Fibroblast of skin of back (primary cell): ENCODE data around the gene KLK3.
A peak's percentile ranks its signal among the peaks of the same experiment; 100 is the strongest.
"Not testable (repeated sequence)": the region's sequence is repeated elsewhere in the genome, so short reads cannot be mapped to it uniquely, and the experiment has no call there.

Experiments
- DNase-seq: peaks from one replicate; pipeline ENCODE4 v3.0.0-alpha.2; 2013

The KLK3 gene

GRCh38 chr19:50869479-50869878 is 14.8 kb downstream of the KLK3 start:
- no peak for DNase-seq

- DNase-seq, result no peak
Measured at GRCh38 chr19:50870417-50871089, 15.8 kb downstream of the KLK3 start.

GRCh38 chr19:50873056-50873455 is 18.3 kb downstream of the KLK3 start, which contains the start of gene KLK2:
Gene KLK2, plus strand, starts transcription at chr19:50873439. Its CDS starts 35 bp downstream, at chr19:50873474.
- DNase-seq, result no peak

GRCh38 chr19:50874211-50874610 is 19.5 kb downstream of the KLK3 start:
- no peak for DNase-seq

- DNase-seq, result no peak
Measured at GRCh38 chr19:50875795-50876422, 21.2 kb downstream of the KLK3 start.

DNA sequence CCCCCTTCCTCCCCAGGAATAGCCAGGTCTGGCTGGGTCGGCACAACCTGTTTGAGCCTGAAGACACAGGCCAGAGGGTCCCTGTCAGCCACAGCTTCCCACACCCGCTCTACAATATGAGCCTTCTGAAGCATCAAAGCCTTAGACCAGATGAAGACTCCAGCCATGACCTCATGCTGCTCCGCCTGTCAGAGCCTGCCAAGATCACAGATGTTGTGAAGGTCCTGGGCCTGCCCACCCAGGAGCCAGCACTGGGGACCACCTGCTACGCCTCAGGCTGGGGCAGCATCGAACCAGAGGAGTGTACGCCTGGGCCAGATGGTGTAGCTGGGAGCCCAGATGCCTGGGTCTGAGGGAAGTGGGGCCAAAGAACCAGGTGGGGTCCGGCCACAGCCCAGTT is 21.7 kb downstream of the KLK3 start:
- DNase-seq, result no peak

- DNase-seq, result no peak
Measured at GRCh38 chr19:50877338-50877737, 22.6 kb downstream of the KLK3 start.

DNA sequence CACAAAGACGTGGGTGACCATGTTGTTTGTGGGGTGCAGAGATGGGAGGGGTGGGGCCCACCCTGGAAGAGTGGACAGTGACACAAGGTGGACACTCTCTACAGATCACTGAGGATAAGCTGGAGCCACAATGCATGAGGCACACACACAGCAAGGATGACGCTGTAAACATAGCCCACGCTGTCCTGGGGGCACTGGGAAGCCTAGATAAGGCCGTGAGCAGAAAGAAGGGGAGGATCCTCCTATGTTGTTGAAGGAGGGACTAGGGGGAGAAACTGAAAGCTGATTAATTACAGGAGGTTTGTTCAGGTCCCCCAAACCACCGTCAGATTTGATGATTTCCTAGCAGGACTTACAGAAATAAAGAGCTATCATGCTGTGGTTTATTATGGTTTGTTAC is 24.1 kb downstream of the KLK3 start:
- DNase-seq, result no peak

GRCh38 chr19:50880241-50880640 is 25.5 kb downstream of the KLK3 start:
- no peak for DNase-seq

DNA sequence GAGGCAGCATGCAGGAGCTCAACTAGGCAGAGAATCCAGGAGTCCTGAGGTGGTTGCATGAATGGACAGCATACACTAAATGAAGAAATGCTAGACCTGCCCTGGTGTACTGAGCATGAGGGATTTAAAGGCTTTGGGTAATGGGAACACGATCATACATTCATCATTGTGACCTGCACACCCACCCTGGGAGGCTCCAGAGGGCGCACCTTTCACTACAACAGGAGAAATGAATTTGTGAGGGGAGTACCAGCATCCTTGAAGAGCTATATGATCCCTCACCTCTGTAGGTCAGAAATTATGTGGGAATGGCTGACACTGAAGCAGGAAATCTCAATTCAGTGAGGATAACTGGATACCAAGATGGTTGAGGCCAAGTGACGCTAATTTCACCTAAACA is 27.5 kb downstream of the KLK3 start:
- no peak for DNase-seq

- DNase-seq, result no peak
Measured at GRCh38 chr19:50889638-50890037, 34.9 kb downstream of the KLK3 start.

DNA sequence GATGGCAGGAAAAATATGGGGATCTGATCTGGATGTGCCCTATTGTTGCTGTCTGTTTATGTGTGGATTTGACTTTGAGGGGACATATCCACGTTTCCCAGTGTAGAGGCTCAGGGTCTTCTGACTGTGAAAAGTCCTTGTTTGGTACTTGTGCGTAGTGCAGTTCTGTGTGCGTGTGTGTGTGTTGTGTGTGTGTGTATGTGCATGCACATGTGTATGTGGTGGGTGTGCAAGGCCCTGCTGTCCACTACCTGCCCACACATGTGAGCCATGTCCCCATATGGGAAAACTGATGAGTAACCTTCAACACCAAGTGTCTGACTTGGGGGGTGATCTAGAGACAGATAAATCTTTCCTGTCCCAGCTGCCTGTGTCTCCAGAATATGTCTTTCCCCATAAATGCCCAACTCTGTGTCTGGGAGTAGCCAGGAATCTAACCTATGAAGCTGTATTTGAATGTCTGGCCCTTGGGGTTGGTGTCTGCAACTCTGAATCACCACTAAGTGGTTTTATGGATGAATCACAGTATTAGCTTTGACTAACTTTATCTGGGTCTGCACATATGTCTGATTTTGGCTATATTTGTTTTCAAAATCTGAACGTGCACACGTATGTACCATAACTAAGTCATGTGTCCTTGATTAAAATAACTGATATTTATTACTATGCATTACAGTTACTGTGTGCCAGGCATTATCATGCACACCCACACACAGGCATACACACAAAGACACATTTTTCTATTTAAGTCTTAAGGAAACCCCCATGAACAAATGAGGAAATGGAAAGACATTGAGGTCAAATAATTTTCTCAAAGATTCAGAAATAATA is 35.9 kb downstream of the KLK3 start:
- peak; percentile 12 for DNase-seq

- no peak for DNase-seq
Measured at GRCh38 chr19:50891253-50891625, 36.5 kb downstream of the KLK3 start.

GRCh38 chr19:50893047-50893736 is 38.5 kb downstream of the KLK3 start:
- DNase-seq, result no peak

GRCh38 chr19:50894478-50895356 is 40.0 kb downstream of the KLK3 start:
- DNase-seq, result no peak

- DNase-seq, result not testable (repeated sequence)
Measured at GRCh38 chr19:50896089-50896590, 41.4 kb downstream of the KLK3 start.

DNA sequence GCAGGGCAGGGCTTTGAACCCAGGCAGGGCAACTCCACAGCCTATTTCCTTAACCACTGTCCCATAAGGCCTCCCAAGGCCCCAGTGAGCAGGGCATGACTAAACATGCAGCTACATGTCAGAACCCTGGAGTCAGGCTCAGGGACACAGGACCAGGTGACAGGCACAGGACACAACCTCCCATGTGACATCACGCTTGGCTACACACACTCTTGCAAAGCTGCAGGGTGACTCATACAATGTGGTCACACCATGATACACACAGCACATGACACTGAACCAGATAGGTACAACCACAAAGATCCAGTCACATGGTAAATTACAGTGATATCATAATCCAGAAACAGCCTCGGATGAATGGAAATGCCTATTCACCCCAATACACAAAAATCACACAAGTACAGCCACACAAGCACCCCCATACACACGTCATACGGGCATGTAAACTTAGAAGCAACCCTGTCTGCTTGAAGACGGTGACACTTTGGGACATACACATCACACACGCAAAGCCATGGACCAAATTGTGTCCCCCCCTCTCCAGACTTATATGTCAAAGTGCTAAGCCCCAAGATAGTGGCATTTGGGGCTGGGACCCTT is 42.0 kb downstream of the KLK3 start:
- peak; percentile 12 for DNase-seq

- no peak for DNase-seq
Measured at GRCh38 chr19:50897191-50897607, 42.5 kb downstream of the KLK3 start.

- DNase-seq, result no peak
Measured at GRCh38 chr19:50897612-50898011, 42.9 kb downstream of the KLK3 start.

DNA sequence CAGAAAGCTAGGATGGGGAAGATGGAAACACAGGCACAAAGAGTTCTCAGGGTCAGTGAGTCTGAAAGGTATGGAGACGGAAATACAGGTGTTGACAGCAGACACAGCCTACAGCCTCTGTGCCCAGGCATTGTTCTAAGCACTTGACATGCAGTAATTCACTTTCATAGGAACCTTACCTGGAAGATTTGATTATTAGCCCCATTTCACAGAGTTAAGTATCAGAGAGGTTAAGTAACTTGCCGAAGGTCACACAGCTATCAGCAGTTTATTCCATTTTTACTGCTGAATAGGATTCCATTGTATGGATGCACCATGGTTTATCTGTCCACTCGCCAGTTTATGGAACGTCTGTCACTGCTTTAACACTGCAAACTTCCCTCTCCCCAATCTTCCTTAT is 43.3 kb downstream of the KLK3 start:
- DNase-seq, result no peak

- no peak for DNase-seq
Measured at GRCh38 chr19:50899569-50899968, 44.9 kb downstream of the KLK3 start.
